Type B pancreatic cell (in vitro differentiated cells): ENCODE results near the gene ATG4B. TPM values are rescaled to one million over a fixed set of nuclear protein-coding genes. Genes with fewer than 3 reads are reported as not detected.

Source experiments
- DNase-seq: peaks from one replicate; pipeline ENCODE4 v3.0.0; 2021; ENCODE audit warnings: mixed read lengths; ENCODE audit not compliant: unreplicated experiment; ENCODE audit errors: extremely low spot score
- H3K27ac Mint-ChIP-seq: 2 replicates; pipeline ENCODE4 v1.8.0; 2021; ENCODE audit warnings: mild to moderate bottlenecking, mixed read lengths
- H3K27me3 Mint-ChIP-seq: 2 replicates; pipeline ENCODE4 v1.8.0; 2021; ENCODE audit warnings: mixed read lengths
- H3K36me3 Mint-ChIP-seq: 2 replicates; pipeline ENCODE4 v1.8.0; 2021; ENCODE audit warnings: mixed read lengths
- H3K4me1 Mint-ChIP-seq: one replicate; pipeline ENCODE4 v1.8.0; 2021; ENCODE audit warnings: mixed read lengths; ENCODE audit not compliant: unreplicated experiment
- H3K4me3 Mint-ChIP-seq: 2 replicates; pipeline ENCODE4 v1.8.0; 2021; ENCODE audit warnings: mild to moderate bottlenecking, mixed read lengths
- H3K9me3 Mint-ChIP-seq: 2 replicates; pipeline ENCODE4 v1.8.0; 2021; ENCODE audit warnings: mixed read lengths
- total RNA-seq: library from RNA; stranded (reverse); gene quantifications from 2 replicates; pipeline ENCODE4 v1.2.1, GENCODE V29; 2021; ENCODE audit warnings: low replicate concordance
- TF ChIP-seq, protein P1 (sequence below): fragments of 200-600 bp; sonication (generic); conservative IDR thresholded peaks from 2 replicates; pipeline ENCODE4 v1.5.0; 2021; ENCODE audit warnings: antibody characterized with exemption, mild to moderate bottlenecking

The ATG4B gene
- total RNA-seq, 1 donor from 2014 or later, result 112 TPM

DNA sequence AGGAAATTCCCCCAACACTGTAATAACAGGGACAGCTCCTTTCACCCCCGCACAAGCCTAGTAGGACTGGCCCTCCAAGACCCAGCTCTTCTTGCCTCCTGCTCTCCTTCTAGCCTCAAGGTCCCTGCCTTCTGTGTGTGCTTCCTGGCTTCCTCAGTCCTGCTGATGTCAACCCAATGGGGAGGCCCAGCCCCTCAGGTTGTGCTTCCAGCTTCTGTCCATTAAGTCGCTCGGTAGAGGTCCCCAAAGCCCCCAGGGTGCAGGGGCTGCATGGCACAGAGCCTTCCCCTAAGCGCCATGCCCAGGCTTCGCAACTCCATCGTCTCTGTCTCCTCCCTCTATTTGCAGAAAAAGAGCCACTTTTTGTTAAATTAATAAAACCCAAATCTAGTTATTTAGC is 39.9 kb upstream of the ATG4B start:
- H3K27ac Mint-ChIP-seq, result no peak overlapping the region
- no peaks in the 10 kb centered on the region for H3K27me3 Mint-ChIP-seq
- TF ChIP-seq, protein P1, sequence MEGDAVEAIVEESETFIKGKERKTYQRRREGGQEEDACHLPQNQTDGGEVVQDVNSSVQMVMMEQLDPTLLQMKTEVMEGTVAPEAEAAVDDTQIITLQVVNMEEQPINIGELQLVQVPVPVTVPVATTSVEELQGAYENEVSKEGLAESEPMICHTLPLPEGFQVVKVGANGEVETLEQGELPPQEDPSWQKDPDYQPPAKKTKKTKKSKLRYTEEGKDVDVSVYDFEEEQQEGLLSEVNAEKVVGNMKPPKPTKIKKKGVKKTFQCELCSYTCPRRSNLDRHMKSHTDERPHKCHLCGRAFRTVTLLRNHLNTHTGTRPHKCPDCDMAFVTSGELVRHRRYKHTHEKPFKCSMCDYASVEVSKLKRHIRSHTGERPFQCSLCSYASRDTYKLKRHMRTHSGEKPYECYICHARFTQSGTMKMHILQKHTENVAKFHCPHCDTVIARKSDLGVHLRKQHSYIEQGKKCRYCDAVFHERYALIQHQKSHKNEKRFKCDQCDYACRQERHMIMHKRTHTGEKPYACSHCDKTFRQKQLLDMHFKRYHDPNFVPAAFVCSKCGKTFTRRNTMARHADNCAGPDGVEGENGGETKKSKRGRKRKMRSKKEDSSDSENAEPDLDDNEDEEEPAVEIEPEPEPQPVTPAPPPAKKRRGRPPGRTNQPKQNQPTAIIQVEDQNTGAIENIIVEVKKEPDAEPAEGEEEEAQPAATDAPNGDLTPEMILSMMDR, result no peak
- H3K4me3 Mint-ChIP-seq, result no peak overlapping the region
- no peaks in the 10 kb centered on the region for H3K9me3 Mint-ChIP-seq
- DNase-seq, result no peak
- H3K4me1 Mint-ChIP-seq, result no peaks in the 10 kb centered on the region
- peaks cover 24% of the 10 kb centered on the region for H3K36me3 Mint-ChIP-seq

DNA sequence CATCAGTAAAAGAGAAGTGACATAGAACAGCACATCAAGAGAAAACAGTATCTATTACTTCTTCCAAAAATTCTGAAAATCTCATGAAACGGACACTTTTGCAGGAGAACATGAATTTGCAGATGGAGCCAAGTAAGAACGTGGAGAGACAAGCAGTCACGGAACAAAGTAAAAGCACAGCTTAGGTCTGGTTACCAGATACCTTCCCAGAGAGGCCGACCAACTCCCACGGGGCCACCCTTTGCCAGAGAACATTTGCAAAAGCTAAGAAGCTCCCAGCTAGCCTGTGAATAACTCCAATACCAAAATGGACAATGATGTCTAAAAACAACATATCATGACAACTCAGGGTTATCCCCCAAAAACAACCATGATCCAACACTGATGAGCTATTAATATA is 39.4 kb upstream of the ATG4B start:
- DNase-seq, result no peak
- H3K27ac Mint-ChIP-seq, result peak overlapping the region; percentile 39
- H3K27me3 Mint-ChIP-seq, result no peaks in the 10 kb centered on the region
- H3K4me1 Mint-ChIP-seq, result no peaks in the 10 kb centered on the region
- no peaks in the 10 kb centered on the region for H3K9me3 Mint-ChIP-seq
- no peak overlapping the region for H3K4me3 Mint-ChIP-seq
- H3K36me3 Mint-ChIP-seq, result peaks cover 24% of the 10 kb centered on the region
- TF ChIP-seq, protein P1, result no peak

DNA sequence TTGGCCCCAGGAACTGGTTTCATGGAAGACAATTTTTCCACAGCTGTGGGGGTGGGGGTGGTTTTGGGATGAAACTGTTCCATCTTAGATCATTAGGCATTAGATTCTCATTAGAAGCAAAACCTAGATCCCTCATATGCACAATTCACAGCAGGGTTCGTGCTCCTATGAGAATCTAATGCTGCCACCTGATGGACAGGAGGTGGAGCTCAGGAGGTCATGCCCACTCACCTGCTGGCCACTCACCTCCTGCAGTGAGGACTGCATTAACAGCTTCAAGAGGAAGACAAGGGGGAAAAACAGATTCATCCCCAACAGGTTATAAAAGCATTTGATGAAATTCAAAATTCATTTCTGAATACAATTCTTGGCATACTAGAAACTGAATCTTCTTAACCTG is 39.0 kb upstream of the ATG4B start:
- DNase-seq, result no peak
- H3K27me3 Mint-ChIP-seq, result no peaks in the 10 kb centered on the region
- no peak overlapping the region for H3K4me3 Mint-ChIP-seq
- no peaks in the 10 kb centered on the region for H3K9me3 Mint-ChIP-seq
- H3K4me1 Mint-ChIP-seq, result peaks cover 2% of the 10 kb centered on the region
- H3K36me3 Mint-ChIP-seq, result peaks cover 26% of the 10 kb centered on the region
- H3K27ac Mint-ChIP-seq, result no peak overlapping the region
- TF ChIP-seq, protein P1, result peak; percentile 25

DNA sequence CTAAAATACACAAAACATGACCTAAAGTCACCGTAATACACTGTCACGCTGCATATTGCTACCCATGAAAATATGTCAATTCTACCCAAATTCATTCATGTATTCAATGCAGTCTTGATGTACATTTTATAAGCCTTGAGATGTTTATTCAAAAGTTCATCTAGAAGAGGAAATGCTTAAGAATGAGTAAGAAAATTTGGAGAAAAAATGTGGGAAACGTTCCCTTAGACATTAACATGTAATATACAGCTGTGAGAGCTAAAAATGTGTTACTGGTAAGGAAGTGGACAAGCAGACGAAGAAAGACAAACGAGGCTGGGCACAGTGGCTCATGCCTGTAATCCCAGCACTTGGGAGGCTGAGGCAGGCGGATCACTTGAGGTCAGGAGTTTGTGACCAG is 37.9 kb upstream of the ATG4B start:
- H3K4me1 Mint-ChIP-seq, result peaks cover 4% of the 10 kb centered on the region
- no peaks in the 10 kb centered on the region for H3K9me3 Mint-ChIP-seq
- TF ChIP-seq, protein P1, result no peak
- H3K27me3 Mint-ChIP-seq, result no peaks in the 10 kb centered on the region
- no peak overlapping the region for H3K27ac Mint-ChIP-seq
- H3K4me3 Mint-ChIP-seq, result no peak overlapping the region
- H3K36me3 Mint-ChIP-seq, result peaks cover 28% of the 10 kb centered on the region
- DNase-seq, result no peak

DNA sequence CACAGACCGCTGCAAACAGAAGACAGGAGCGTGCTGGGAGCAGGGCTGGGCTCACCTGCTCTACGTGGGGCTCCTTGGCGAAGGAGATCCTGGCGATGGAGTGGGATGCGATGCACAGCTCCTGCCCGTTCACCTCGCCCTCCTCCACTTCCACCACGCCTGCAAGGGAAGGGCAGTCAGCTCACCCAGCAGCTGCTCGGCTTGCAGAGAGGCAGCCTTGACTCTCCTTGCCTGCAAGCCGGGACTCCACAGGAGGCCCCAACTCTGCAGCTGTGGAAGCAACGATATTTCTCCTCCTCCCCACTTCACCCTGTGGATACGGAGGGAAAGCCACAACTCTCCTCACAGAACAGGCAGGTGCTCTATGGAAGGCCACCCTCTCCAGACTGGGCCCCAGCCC is 35.7 kb upstream of the ATG4B start:
- Mint-ChIP-seq H3K9me3 (no peaks in the 10 kb centered on the region), H3K36me3 (peaks cover 28% of the 10 kb centered on the region)

More for the DNA sequence above, 35.7 kb upstream of the ATG4B start:
- Mint-ChIP-seq H3K27ac (no peak overlapping the region), H3K27me3 (no peaks in the 10 kb centered on the region), H3K4me3 (no peak overlapping the region), H3K4me1 (peaks cover 4% of the 10 kb centered on the region)
- DNase-seq, result no peak
- TF ChIP-seq, protein P1, result no peak
